Endothelial cell of umbilical vein (primary cell): ENCODE results near the gene ZNF519. TPM values are rescaled to one million over a fixed set of nuclear protein-coding genes. Genes with fewer than 3 reads are reported as not detected.
"Not testable (repeated sequence)": the region's sequence is repeated elsewhere in the genome, so short reads cannot be mapped to it uniquely, and the experiment has no call there.

Source experiments
- BruUV-seq: library from RNA; stranded (reverse); fragments of 400-500 nt; replicated peaks from 2 replicates; lab custom pipeline; 2021; lab: Mats Ljungman, UMichigan
- CTCF ChIA-PET: fragments of 300-600, 350-600 bp; sonication (Branson Sonifier 250); formaldehyde crosslinking; loops from one replicate; lab custom pipeline; 2021; ENCODE audit warnings: antibody characterized with exemption, inconsistent platforms; lab: Charles Lee
- POLR2A ChIA-PET: fragments of 300-600, 350-600 bp; sonication (Branson Sonifier 250); formaldehyde crosslinking; loops from one replicate; lab custom pipeline; 2021; ENCODE audit warnings: antibody characterized with exemption, inconsistent platforms; lab: Charles Lee
- DNase-seq: peaks from one replicate; pipeline ENCODE4 v3.0.0-alpha.2; 2011; ENCODE audit warnings: low read depth, low spot score
- FAIRE-seq: peaks from 2 replicates; lab custom pipeline; 2011; peaks lifted over from hg19 to GRCh38; lab: Jason Lieb, UNC
- H2AFZ ChIP-seq: 2 replicates; pipeline ENCODE4 v1.6.0; 2012; ENCODE audit warnings: low read depth, low read length, control low read depth, inconsistent platforms
- H3K27ac ChIP-seq: 2 replicates; pipeline ENCODE4 v1.5.1; 2011; ENCODE audit warnings: low read depth, mild to moderate bottlenecking, control low read depth, low read length, moderate library complexity; ENCODE audit not compliant: insufficient read depth
- H3K27me3 ChIP-seq, 2 experiments: 2 replicates each; pipeline versions ENCODE4 v1.6.0 to v1.6.1; 2011; ENCODE audit warnings: low read length in 2 of 2, mixed read lengths in 1 of 2; ENCODE audit not compliant: control insufficient read depth in 2 of 2, insufficient read depth in 2 of 2
- H3K36me3 ChIP-seq, 2 experiments: 2 replicates in 1 of 2; 3 replicates in 1 of 2; pipeline ENCODE4 v1.5.1; 2011; ENCODE audit warnings: low read length in 2 of 2, mild to moderate bottlenecking in 1 of 2, moderate library complexity in 1 of 2; ENCODE audit not compliant: control insufficient read depth in 2 of 2, insufficient read depth in 2 of 2; ENCODE audit errors: extremely low read depth in 1 of 2
- H3K4me1 ChIP-seq: 3 replicates; pipeline ENCODE4 v1.5.1; 2011; ENCODE audit warnings: mild to moderate bottlenecking, low read length; ENCODE audit not compliant: control insufficient read depth, insufficient read depth; ENCODE audit errors: extremely low read depth
- H3K4me2 ChIP-seq: 2 replicates; pipeline ENCODE4 v1.6.1; 2011; ENCODE audit warnings: low read length, control low read depth, mixed read lengths; ENCODE audit not compliant: insufficient read depth
- H3K4me3 ChIP-seq, 3 experiments: fragments of 200-600 bp in 1 of 3; sonication (generic), shearing (Covaris generic) in 1 of 3; replicated peaks in 1 of 3; 2 replicates each; pipeline ENCODE4 v1.5.1; 2011 to 2016; ENCODE audit warnings: control low read depth in 3 of 3, low read length in 3 of 3, mild to moderate bottlenecking in 2 of 3, inconsistent platforms in 1 of 3, low read depth in 1 of 3, moderate library complexity in 1 of 3; ENCODE audit not compliant: insufficient read depth in 1 of 3
- H3K79me2 ChIP-seq: 2 replicates; pipeline ENCODE4 v1.6.0; 2012; ENCODE audit warnings: low read length, inconsistent platforms; ENCODE audit not compliant: control insufficient read depth, insufficient read depth
- H3K9ac ChIP-seq: replicated peaks from 2 replicates; pipeline ENCODE3; 2011; ENCODE audit warnings: low read length, control low read depth; ENCODE audit not compliant: insufficient read depth; ENCODE audit errors: extremely low read depth
- H3K9me1 ChIP-seq: replicated peaks from 3 replicates; pipeline ENCODE4 v1.6.0; 2011; ENCODE audit warnings: mild to moderate bottlenecking, low read length; ENCODE audit not compliant: control insufficient read depth, insufficient read depth; ENCODE audit errors: extremely low read depth
- H3K9me3 ChIP-seq: replicated peaks from 2 replicates; pipeline ENCODE4 v1.5.1; 2012; ENCODE audit warnings: low read length, inconsistent platforms; ENCODE audit not compliant: control insufficient read depth, insufficient read depth
- H4K20me1 ChIP-seq: replicated peaks from 2 replicates; pipeline ENCODE3; 2011; ENCODE audit warnings: mild to moderate bottlenecking, low read length; ENCODE audit not compliant: control insufficient read depth, insufficient read depth; ENCODE audit errors: extremely low read depth
- dilution Hi-C: fragments of 300-500 bp; cut with MboI; formaldehyde crosslinking; loops from one replicate; pipeline ENCODE4 v1.15.0; 2019; ENCODE audit warnings: low sequenced_read_pairs; ENCODE audit not compliant: extremely low pct_ligation_motif_present
- intact Hi-C: fragments of 100-400 bp; cut with micrococcal nuclease; formaldehyde crosslinking; loops from one replicate; pipeline ENCODE4 v1.10.0; 2022
- polyA plus RNA-seq, 4 experiments: library from polyadenylated mRNA; depleted of rRNA in 3 of 4; stranded (reverse) in 3 of 4; unstranded in 1 of 4; fragments of >200 nt; gene quantifications; 2 replicates each; pipeline versions ENCODE4 v1.2.1 to v1.2.3, GENCODE V29; 2011 to 2012; ENCODE audit warnings: missing spikeins in 1 of 4
- total RNA-seq: library from RNA; stranded (reverse); gene quantifications from 2 replicates; pipeline ENCODE4 v1.2.3, GENCODE V29; 2021

Gene ZNF519
- total and polyA plus RNA-seq, 2 donors (not counting 3 experiments of a cell fraction or from before 2014, with no cell fraction given) = 2.1 to 7.1 TPM

DNA sequence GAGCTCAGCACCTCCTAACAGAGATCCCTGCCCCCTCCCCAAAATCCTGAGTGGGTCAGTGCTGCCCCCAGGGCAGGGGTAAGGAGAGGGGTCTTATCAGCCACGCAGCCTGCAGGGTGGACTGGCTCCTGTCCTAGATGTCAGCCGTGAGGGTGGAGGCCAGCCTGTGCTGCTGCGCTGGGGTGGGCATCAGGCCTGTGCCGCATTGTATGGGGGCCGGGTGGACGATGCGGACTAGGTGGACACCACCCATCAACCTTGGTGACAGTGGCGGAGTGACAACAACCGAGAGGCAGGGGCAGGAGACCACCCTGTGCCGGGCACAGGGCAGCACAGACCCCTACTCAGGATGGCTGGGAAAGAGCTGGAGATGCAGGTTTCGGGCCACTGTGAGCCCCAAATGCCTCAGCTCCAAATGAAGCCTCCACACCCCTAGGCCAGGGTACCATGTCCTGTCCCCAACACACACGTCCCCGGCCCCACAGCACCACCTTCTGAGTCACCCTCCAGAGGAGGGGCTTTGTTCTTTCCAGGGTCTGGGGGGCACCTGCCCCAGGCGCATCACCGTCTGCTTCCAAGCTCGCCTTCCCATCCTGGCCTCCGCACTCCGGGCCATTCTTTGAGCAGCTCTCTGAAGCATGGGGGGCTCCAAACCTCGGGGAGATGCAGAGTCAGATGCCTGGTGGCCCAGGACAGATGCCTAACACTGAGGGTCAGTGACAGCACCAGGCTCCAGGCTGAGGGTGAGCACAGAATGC lies 13.5 kb upstream of the ZNF519 start:
- H3K4me3 ChIP-seq, FAIRE-seq, POLR2A ChIA-PET, H3K4me1 ChIP-seq, H3K9ac ChIP-seq, H3K9me3 ChIP-seq, H3K4me2 ChIP-seq, intact Hi-C loops, H2AFZ ChIP-seq, H3K79me2 ChIP-seq, H3K27me3 ChIP-seq, CTCF ChIA-PET, dilution Hi-C loops, H3K27ac ChIP-seq, DNase-seq, H4K20me1 ChIP-seq, H3K9me1 ChIP-seq, H3K36me3 ChIP-seq, BruUV-seq: not testable (repeated sequence)

DNA sequence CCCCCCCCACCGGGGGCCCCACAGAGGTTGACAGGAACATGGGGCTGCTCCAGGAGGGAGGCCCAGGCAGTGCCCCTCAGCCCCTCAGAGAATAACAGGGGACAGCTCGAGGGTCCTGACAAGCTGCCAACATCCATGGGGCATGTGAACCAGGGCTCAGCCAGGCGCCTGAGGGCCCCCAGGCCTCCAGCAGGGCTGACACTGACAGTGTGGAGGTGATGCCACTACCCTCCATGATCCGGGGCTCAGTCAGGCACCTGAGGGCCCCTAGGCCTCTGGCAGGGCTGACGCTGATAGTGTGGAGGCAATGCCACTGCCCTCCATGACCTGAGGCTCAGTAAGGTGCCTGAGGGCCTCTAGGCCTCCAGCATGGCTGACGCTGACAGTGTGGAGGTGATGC lies 12.8 kb upstream of the ZNF519 start:
- H2AFZ ChIP-seq, H3K4me1 ChIP-seq, CTCF ChIA-PET, POLR2A ChIA-PET, H3K27me3 ChIP-seq, H3K36me3 ChIP-seq, H3K27ac ChIP-seq, H3K9ac ChIP-seq, intact Hi-C loops, H3K4me2 ChIP-seq, BruUV-seq, H3K9me3 ChIP-seq, H3K79me2 ChIP-seq, H4K20me1 ChIP-seq, H3K9me1 ChIP-seq, dilution Hi-C loops, FAIRE-seq, H3K4me3 ChIP-seq, DNase-seq: not testable (repeated sequence)
